Heart right ventricle (tissue), 16 donors: ENCODE results near the gene HMGB2. TPM values are rescaled to one million over a fixed set of nuclear protein-coding genes. Genes with fewer than 3 reads are reported as not detected.

Experiments used
- ATAC-seq, 8 donors: fragments of 200-7000 bp; cut with Tn5 transposase; one replicate each; pipeline ENCODE4 v1.9.1; 2020; ENCODE audit warnings: mild to moderate bottlenecking in 8 of 8, moderate library complexity in 8 of 8, moderate number of reproducible peaks in 1 of 8
- DNase-seq, 2 donors: peaks; one replicate each; pipeline ENCODE4 v3.0.0-alpha.2; 2020
- H3K27ac ChIP-seq, 10 donors: fragments of 200-600 bp; sonication (generic) in 2 of 10; one replicate each; pipeline versions ENCODE4 v1.5.0 to v1.8.0; 2020 to 2022; ENCODE audit warnings: mild to moderate bottlenecking in 3 of 10
- H3K27me3 ChIP-seq, 7 donors: fragments of 200-600 bp; one replicate each; pipeline ENCODE4 v1.8.0; 2021 to 2022; ENCODE audit warnings: mild to moderate bottlenecking in 2 of 7
- H3K36me3 ChIP-seq, 9 donors: fragments of 200-600 bp; sonication (generic) in 1 of 9; one replicate each; pipeline versions ENCODE4 v1.5.0 to v1.8.0; 2020 to 2022; ENCODE audit warnings: mild to moderate bottlenecking in 2 of 9
- H3K4me1 ChIP-seq, 9 donors: fragments of 200-600 bp; sonication (generic) in 1 of 9; one replicate each; pipeline versions ENCODE4 v1.5.0 to v1.8.0; 2020 to 2022; ENCODE audit warnings: mild to moderate bottlenecking in 4 of 9
- H3K4me3 ChIP-seq, 10 donors: fragments of 200-600 bp; sonication (generic) in 2 of 10; one replicate each; pipeline versions ENCODE4 v1.5.0 to v1.8.0; 2020 to 2022; ENCODE audit warnings: mild to moderate bottlenecking in 7 of 10, moderate library complexity in 2 of 10
- H3K9me3 ChIP-seq, 11 donors: fragments of 200-600 bp in 10 of 11; sonication (generic) in 2 of 11; one replicate each; pipeline versions ENCODE4 v1.5.0 to v1.8.0; 2013 to 2022; ENCODE audit warnings: mild to moderate bottlenecking in 2 of 11, control low read depth in 1 of 11, moderate library complexity in 1 of 11
- WGBS, 2 donors: extraction: QIAGEN DNeasy Blood & Tissue Kit; methylation state at CpG; one replicate each; pipeline ENCODE4 v1.1.7; 2013; ENCODE audit warnings: inconsistent platforms in 1 of 2; 5-methylcytosine and 5-hydroxymethylcytosine counted together
- intact Hi-C, 10 donors: fragments of 100-400 bp; cut with DNase I; formaldehyde crosslinking; loops; one replicate each; pipeline versions ENCODE4 v1.11.1 to v1.14.2; 2022
- polyA plus RNA-seq, 2 donors: library from polyadenylated mRNA; stranded (reverse); fragments of 200-250 nt; gene quantifications; one replicate each; pipeline ENCODE4 v1.2.3, GENCODE V29; 2013
- total RNA-seq, 10 donors: library from RNA; stranded (reverse); fragmentation: NEBNext Ultra II Directional in 3 of 10; extraction: Animal tissue kit (Norgen Biotek cat#: 25700) in 3 of 10; gene quantifications; one replicate each; pipeline versions ENCODE4 v1.2.1 to v1.2.4, GENCODE V29; 2021 to 2023
- TF ChIP-seq, protein P1 (sequence below), 9 donors: fragments of 200-600 bp; sonication (generic) in 2 of 9; IDR thresholded peaks; one replicate each; pipeline versions ENCODE4 v1.5.0 to v1.8.0; 2021 to 2022; ENCODE audit warnings: antibody characterized with exemption in 9 of 9, mild to moderate bottlenecking in 5 of 9, moderate library complexity in 1 of 9
- donor health status: Arrhythmogenic right ventricular cardiomyopathy.
- donor health status: ischemic (EF 13 %, LVEDD 7.1; RV severe dilation, severe dysfunction).
- donor health status: healthy with polysubstance abuse.
- donor health status: DM: no; HTN: yes; CAD: no.
- donor health status: DM: no; HTN: no; CAD: no.
- donor health status: ischemic (EF 25% LVEDD 6.9; RV normal size, moderate dysfunction).
- donor health status: ischemic (EF 25% LVEDD 5.7; RV mildly dilated, moderate dysfunction).
- donor health status: healthy.
- donor health status: DM: yes; HTN: yes; CAD: no.
- donor health status: Ischemic cardiomyopathy.
- donor health status: ischemic (EF 35%, LVEDD 5.7; RV mildly dilated, moderate dysfunction).
- donor health status: nonischemic (EF 11% LVEDD 7.7; RV severe dilation, severe dysfunction).
- donor health status: DM: yes; HTN: yes; CAD: no.
- donor health status: PGD.
- donor health status: ischemic (EF 29% LVEDD 5.4; RV normal size, mild dysfunction).
- donor health status: nonischemic (EF 23%, LVEDD 6.1; RV moderate dilation, normal function).

HMGB2 gene
- total and polyA plus RNA-seq, 12 donors: 27.3 to 97.6 (median 49.8) TPM

DNA sequence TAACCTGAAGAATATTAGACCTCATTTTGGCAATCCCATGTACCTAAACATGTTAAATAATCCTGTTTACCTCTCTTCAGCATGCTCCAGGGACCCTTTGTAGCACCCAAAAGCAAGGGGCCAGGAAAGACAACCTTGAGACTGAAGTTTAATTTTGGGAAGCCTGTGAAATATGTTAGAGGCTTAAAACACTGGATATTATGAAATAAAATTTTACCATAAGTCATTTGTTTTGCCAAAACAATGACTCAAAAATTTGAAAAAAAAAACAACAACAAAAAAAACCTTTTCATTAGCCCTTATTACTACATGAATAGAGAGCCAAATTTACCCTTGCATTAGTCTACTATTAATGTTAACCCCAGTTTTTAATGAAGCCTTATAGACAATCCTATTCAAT is 49.7 kb downstream of the HMGB2 start:
- Histone ChIP-seq H3K36me3 (no peaks in the 10 kb centered on the region), H3K27ac (no peak overlapping the region), H3K4me1 (peaks cover 0 to 9% (median 0%) of the 10 kb centered on the region in 9 donors), H3K4me3 (no peak overlapping the region), H3K9me3 (peaks cover 0 to 49% (median 16%) of the 10 kb centered on the region in 11 donors), H3K27me3 (no peaks in the 10 kb centered on the region)
- no peak for ATAC-seq
- no peak for DNase-seq
- TF ChIP-seq, protein P1, sequence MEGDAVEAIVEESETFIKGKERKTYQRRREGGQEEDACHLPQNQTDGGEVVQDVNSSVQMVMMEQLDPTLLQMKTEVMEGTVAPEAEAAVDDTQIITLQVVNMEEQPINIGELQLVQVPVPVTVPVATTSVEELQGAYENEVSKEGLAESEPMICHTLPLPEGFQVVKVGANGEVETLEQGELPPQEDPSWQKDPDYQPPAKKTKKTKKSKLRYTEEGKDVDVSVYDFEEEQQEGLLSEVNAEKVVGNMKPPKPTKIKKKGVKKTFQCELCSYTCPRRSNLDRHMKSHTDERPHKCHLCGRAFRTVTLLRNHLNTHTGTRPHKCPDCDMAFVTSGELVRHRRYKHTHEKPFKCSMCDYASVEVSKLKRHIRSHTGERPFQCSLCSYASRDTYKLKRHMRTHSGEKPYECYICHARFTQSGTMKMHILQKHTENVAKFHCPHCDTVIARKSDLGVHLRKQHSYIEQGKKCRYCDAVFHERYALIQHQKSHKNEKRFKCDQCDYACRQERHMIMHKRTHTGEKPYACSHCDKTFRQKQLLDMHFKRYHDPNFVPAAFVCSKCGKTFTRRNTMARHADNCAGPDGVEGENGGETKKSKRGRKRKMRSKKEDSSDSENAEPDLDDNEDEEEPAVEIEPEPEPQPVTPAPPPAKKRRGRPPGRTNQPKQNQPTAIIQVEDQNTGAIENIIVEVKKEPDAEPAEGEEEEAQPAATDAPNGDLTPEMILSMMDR (IDR thresholded peaks at IDR 0.05): no peak
- intact Hi-C loops: loop anchor here in 1 of 10 donors (10.0 kb wide), 1 partner anchor 130 kb away; no protein-coding TSS in a partner anchor

DNA sequence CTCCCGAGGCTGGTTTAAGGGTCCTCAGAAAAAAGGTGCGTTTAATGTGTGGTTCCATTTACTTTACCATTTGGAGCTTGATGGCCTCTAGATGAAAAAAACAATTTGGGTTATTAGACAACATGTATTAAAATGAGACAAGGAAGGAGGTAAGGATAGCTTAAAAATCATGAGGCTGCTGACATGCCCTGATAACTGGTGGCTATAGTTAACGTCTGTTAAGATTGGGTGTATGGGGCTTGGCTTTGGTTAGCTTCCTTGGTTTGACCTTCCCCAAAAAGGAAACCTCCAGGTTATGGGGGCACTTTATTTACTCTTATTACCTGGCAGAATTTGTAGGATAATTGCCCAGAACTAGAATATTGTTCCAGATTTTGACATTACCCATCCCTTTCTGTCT is 51.5 kb downstream of the HMGB2 start:
- Histone ChIP-seq H3K4me1 (no peaks in the 10 kb centered on the region), H3K9me3 (peaks cover 0 to 48% (median 16%) of the 10 kb centered on the region in 11 donors), H3K36me3 (no peaks in the 10 kb centered on the region), H3K27ac (no peak overlapping the region), H3K4me3 (no peak overlapping the region), H3K27me3 (no peaks in the 10 kb centered on the region)
- ATAC-seq (no peak), DNase-seq (no peak)
- 67 to 76% methylated on average over 3 of the region's 3 CpGs for WGBS, 2 donors
- TF ChIP-seq, protein P1 (IDR thresholded peaks at IDR 0.05): no peak
- intact Hi-C loops: loop anchor here in 1 of 10 donors (10.0 kb wide), 1 partner anchor 132 kb away; no protein-coding TSS in a partner anchor

DNA sequence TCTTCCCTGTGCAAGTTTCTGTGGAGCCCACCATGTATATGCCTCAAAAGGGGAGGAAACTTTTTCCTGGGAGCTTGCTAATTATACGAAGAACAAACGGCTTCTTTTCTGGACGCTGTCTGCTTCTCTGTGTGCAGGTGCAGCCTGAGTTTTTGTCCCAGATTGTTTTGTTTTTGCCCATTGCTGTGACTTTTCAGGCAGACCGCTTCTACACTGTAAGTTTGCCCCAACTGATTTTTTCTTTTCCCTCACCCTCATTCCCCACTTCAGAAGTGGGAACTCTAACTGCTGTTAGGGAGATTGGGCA is 51.9 kb downstream of the HMGB2 start:
- TF ChIP-seq, protein P1 (IDR thresholded peaks at IDR 0.05): no peak
- 71 to 72% methylated on average over 4 of the region's 4 CpGs for WGBS, 2 donors
- Histone ChIP-seq H3K27ac (no peak overlapping the region), H3K27me3 (no peaks in the 10 kb centered on the region), H3K4me1 (no peaks in the 10 kb centered on the region), H3K9me3 (peaks cover 0 to 44% (median 16%) of the 10 kb centered on the region in 11 donors), H3K4me3 (peak overlapping the region in 6 of 10 donors; percentile 7 to 27 (median 18)), H3K36me3 (no peaks in the 10 kb centered on the region)
- ATAC-seq (no peak), DNase-seq (no peak)
- intact Hi-C loops: loop anchor here in 1 of 10 donors (10.0 kb wide), 1 partner anchor 133 kb away; no protein-coding TSS in a partner anchor

DNA sequence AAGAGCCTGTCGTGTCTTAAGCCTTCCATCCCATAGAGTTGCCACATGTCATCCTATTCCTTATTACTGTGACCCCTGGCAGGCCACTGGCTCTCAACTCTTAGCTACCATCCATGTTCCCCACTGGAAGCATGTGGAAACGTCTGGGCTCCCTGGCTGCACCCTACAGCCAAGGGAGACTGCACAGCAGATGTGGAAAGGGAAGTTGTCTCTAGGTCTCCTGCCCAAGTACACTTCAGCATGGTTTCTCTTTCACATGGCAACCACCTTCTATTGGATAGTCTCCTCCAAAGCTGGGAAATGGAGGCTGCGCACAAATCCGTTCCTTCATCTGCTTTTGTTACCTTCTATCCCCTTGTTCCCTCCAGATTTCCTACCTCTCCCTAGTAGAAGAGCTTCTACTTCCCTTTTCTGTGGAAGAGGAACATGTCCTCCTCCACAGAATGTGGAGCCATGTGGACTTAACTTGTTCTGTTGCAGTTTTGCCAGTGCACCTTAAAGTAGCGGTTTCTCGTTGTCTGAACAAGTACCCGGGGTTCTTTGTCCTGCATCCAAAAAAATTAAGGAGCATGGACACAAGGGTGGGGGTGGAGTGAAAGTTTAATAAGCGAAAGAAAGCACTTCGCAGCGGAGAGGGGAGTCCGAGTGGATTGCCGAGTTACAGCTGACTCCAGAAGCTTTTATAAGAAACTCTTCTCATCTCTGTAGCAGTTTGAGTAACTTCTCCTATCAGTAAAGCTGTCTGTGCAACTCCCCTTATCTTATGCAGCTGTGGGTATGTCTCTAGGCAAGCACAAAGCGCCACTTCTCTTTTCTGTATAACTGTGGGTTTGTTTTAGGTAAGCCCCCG is 52.5 kb downstream of the HMGB2 start:
- no peaks in the 10 kb centered on the region for H3K27me3 ChIP-seq
- H3K9me3 ChIP-seq: peaks cover 0 to 38% (median 16%) of the 10 kb centered on the region in 11 donors
- no peak for DNase-seq
- ATAC-seq: peak in 5 of 8 donors; percentile 42 to 63 (median 53)
- peak overlapping the region in 2 of 10 donors; percentile 18 to 38 for H3K27ac ChIP-seq
- H3K36me3 ChIP-seq: no peaks in the 10 kb centered on the region
- TF ChIP-seq, protein P1 (IDR thresholded peaks at IDR 0.05): no peak
- WGBS, 2 donors: 70 to 72% methylated on average over 14 of the region's 14 CpGs
- intact Hi-C loops: loop anchor here in 1 of 10 donors (10.0 kb wide), 1 partner anchor 133 kb away; no protein-coding TSS in a partner anchor
- peak overlapping the region in 6 of 10 donors; percentile 7 to 27 (median 18) for H3K4me3 ChIP-seq
- no peaks in the 10 kb centered on the region for H3K4me1 ChIP-seq

Other genes starting within 250 kb of the HMGB2 start
- 1 to 10 TPM; 2.6 to 8.8 (median 5.7) TPM for gene GALNT7, start 165.5 kb downstream of the HMGB2 start, total RNA-seq
- gene GALNT7, start 165.5 kb downstream of the HMGB2 start, polyA plus RNA-seq: 1 to 10 TPM; 2.2 to 4.3 TPM
- 10 to 100 TPM in 9 of 10 donors, 1 to 10 TPM in 1; 9.2 to 22.2 (median 12.3) TPM for gene SAP30, start 36.6 kb upstream of the HMGB2 start, total RNA-seq
- 10 to 100 TPM in 1 of 2 donors, 1 to 10 TPM in 1; 4.0 to 14.0 TPM for gene SAP30, start 36.6 kb upstream of the HMGB2 start, polyA plus RNA-seq
- gene SCRG1, start 64.8 kb upstream of the HMGB2 start, total RNA-seq: under 1 TPM; 0.10 to 0.56 (median 0.26) TPM
- under 1 TPM; 0.15 to 0.48 TPM for gene SCRG1, start 64.8 kb upstream of the HMGB2 start, polyA plus RNA-seq
- 100 to 1,000 TPM in 7 of 10 donors, 10 to 100 TPM in 3; 64.6 to 196 (median 130) TPM for gene HAND2, start 195.9 kb upstream of the HMGB2 start, total RNA-seq
- gene HAND2, start 195.9 kb upstream of the HMGB2 start, polyA plus RNA-seq: 10 to 100 TPM; 48.6 to 90.7 TPM